HEK293 (cell line): Measurements from ENCODE around the gene S100A6.

Source experiments
- CTCF ChIA-PET: fragments of 350-600 bp; formaldehyde crosslinking; extraction: SDS; loops from one replicate; lab custom pipeline; 2021; ENCODE audit warnings: antibody characterized with exemption; lab: Yijun Ruan, JAX
- POLR2A ChIA-PET: fragments of 300-600 bp; formaldehyde crosslinking; extraction: SDS; loops from one replicate; lab custom pipeline; 2020; ENCODE audit warnings: antibody characterized with exemption, inconsistent platforms; lab: Yijun Ruan, JAX
- H3K27ac ChIP-seq: fragments of 200-500 bp; sonication (Bioruptor generic); 2 replicates; pipeline ENCODE4 v1.5.1; 2014; ENCODE audit warnings: low read depth, low read length, control low read depth, inconsistent platforms; ENCODE audit errors: extremely low read depth
- H3K36me3 ChIP-seq, 2 experiments: fragments of 200-500 bp in 1 of 2; sonication (Bioruptor generic) in 1 of 2; 1 replicate in 1 of 2; 2 replicates in 1 of 2; pipeline ENCODE4 v1.5.1; 2014 to 2017; ENCODE audit warnings: inconsistent platforms in 2 of 2, low read length in 2 of 2; ENCODE audit not compliant: control insufficient read depth in 2 of 2, insufficient read depth in 1 of 2
- H3K4me1 ChIP-seq: fragments of 200-500 bp; sonication (Bioruptor generic); 2 replicates; pipeline ENCODE4 v1.5.1; 2014; ENCODE audit warnings: mild to moderate bottlenecking, low read length, inconsistent platforms; ENCODE audit not compliant: control insufficient read depth, insufficient read depth
- H3K4me3 ChIP-seq: 2 replicates; pipeline ENCODE4 v1.5.1; 2011; ENCODE audit warnings: low read depth, mild to moderate bottlenecking, control low read depth, low read length, moderate library complexity
- H3K9me3 ChIP-seq: fragments of 200-500 bp; sonication (Bioruptor generic); 2 replicates; pipeline ENCODE4 v1.5.1; 2014; ENCODE audit warnings: low read depth, low read length, inconsistent platforms; ENCODE audit not compliant: control insufficient read depth, insufficient read depth
- GFI1B ChIP-seq: fragments of 450-650 bp; formaldehyde crosslinking; IDR thresholded peaks from 2 replicates; pipeline ENCODE4 v1.5.1; 2016; ENCODE audit warnings: missing biosample characterization, missing genetic modification characterization
- KLF1 ChIP-seq: fragments of 450-650 bp; formaldehyde crosslinking; IDR thresholded peaks from 2 replicates; pipeline ENCODE4 v1.5.1; 2016; ENCODE audit warnings: missing biosample characterization, missing genetic modification characterization
- ZFP37 ChIP-seq: fragments of 450-650 bp; formaldehyde crosslinking; IDR thresholded peaks from 2 replicates; pipeline ENCODE4 v1.5.1; 2016; ENCODE audit warnings: missing biosample characterization, missing genetic modification characterization
- ZNF19 ChIP-seq: fragments of 450-650 bp; formaldehyde crosslinking; IDR thresholded peaks from 2 replicates; pipeline ENCODE4; 2016; ENCODE audit warnings: missing biosample characterization, missing genetic modification characterization, low read depth
- ZNF248 ChIP-seq: fragments of 450-650 bp; formaldehyde crosslinking; IDR thresholded peaks from 2 replicates; pipeline ENCODE4 v1.5.1; 2017; ENCODE audit warnings: missing biosample characterization, missing genetic modification characterization
- ZNF302 ChIP-seq: fragments of 450-650 bp; formaldehyde crosslinking; IDR thresholded peaks from 2 replicates; pipeline ENCODE4 v1.5.1; 2016; ENCODE audit warnings: missing biosample characterization, missing genetic modification characterization, low read depth
- ZNF335 ChIP-seq: fragments of 450-650 bp; formaldehyde crosslinking; conservative IDR thresholded peaks from 2 replicates; pipeline ENCODE4 v1.5.1; 2016; ENCODE audit warnings: missing biosample characterization, missing genetic modification characterization
- ZNF366 ChIP-seq: fragments of 450-650 bp; formaldehyde crosslinking; conservative IDR thresholded peaks from 2 replicates; pipeline ENCODE4 v1.5.1; 2016; ENCODE audit warnings: missing biosample characterization, missing genetic modification characterization
- ZNF521 ChIP-seq: fragments of 450-650 bp; formaldehyde crosslinking; IDR thresholded peaks from 2 replicates; pipeline ENCODE4 v1.5.1; 2017; ENCODE audit warnings: missing biosample characterization, mild to moderate bottlenecking, missing genetic modification characterization
- ZNF561 ChIP-seq: fragments of 450-650 bp; IDR thresholded peaks from 2 replicates; pipeline ENCODE4 v1.5.1; 2018; ENCODE audit warnings: missing biosample characterization, missing genetic modification characterization, borderline replicate concordance
- ZNF600 ChIP-seq: fragments of 450-650 bp; formaldehyde crosslinking; IDR thresholded peaks from 2 replicates; pipeline ENCODE4 v1.5.1; 2016; ENCODE audit warnings: missing biosample characterization, missing genetic modification characterization
- ZNF629 ChIP-seq: fragments of 450-650 bp; formaldehyde crosslinking; IDR thresholded peaks from 2 replicates; pipeline ENCODE4 v1.5.1; 2017; ENCODE audit warnings: missing biosample characterization, missing genetic modification characterization
- ZNF658 ChIP-seq: fragments of 450-650 bp; formaldehyde crosslinking; IDR thresholded peaks from 2 replicates; pipeline ENCODE4; 2016; ENCODE audit warnings: missing biosample characterization, missing genetic modification characterization
- ZNF660 ChIP-seq: fragments of 450-650 bp; IDR thresholded peaks from 2 replicates; pipeline ENCODE4 v1.5.1; 2018; ENCODE audit warnings: missing biosample characterization, mild to moderate bottlenecking, missing genetic modification characterization
- ZNF701 ChIP-seq: fragments of 450-650 bp; formaldehyde crosslinking; IDR thresholded peaks from 2 replicates; pipeline ENCODE4 v1.5.1; 2016; ENCODE audit warnings: missing biosample characterization, missing genetic modification characterization
- ZSCAN30 ChIP-seq: fragments of 450-650 bp; IDR thresholded peaks from 2 replicates; pipeline ENCODE4 v1.5.1; 2018; ENCODE audit warnings: missing biosample characterization, mild to moderate bottlenecking, missing genetic modification characterization, moderate library complexity
- TF ChIP-seq, protein P1 (sequence below): fragments of 450-650 bp; formaldehyde crosslinking; IDR thresholded peaks from 2 replicates; pipeline ENCODE4 v1.5.1; 2016; ENCODE audit warnings: missing biosample characterization, missing genetic modification characterization
- TF ChIP-seq, protein P2 (sequence below): fragments of 450-650 bp; formaldehyde crosslinking; IDR thresholded peaks from 2 replicates; pipeline ENCODE4 v1.5.1; 2017; ENCODE audit warnings: missing biosample characterization, missing genetic modification characterization
- TF ChIP-seq, protein P3 (sequence below): fragments of 450-650 bp; formaldehyde crosslinking; IDR thresholded peaks from 2 replicates; pipeline ENCODE4 v1.5.1; 2016; ENCODE audit warnings: missing biosample characterization, missing genetic modification characterization
- TF ChIP-seq, protein P4 (sequence below): fragments of 450-650 bp; formaldehyde crosslinking; optimal IDR thresholded peaks from 2 replicates; pipeline ENCODE3; 2016; ENCODE audit warnings: missing biosample characterization, mild to moderate bottlenecking, missing genetic modification characterization
- TF ChIP-seq, protein P5 (sequence below): fragments of 450-650 bp; formaldehyde crosslinking; IDR thresholded peaks from 2 replicates; pipeline ENCODE4 v1.5.1; 2016; ENCODE audit warnings: missing biosample characterization, missing genetic modification characterization
- TF ChIP-seq, protein P6 (sequence below): fragments of 450-650 bp; formaldehyde crosslinking; IDR thresholded peaks from 2 replicates; pipeline ENCODE4 v1.5.0; 2017; ENCODE audit warnings: missing biosample characterization, missing genetic modification characterization, borderline replicate concordance

S100A6 gene

DNA sequence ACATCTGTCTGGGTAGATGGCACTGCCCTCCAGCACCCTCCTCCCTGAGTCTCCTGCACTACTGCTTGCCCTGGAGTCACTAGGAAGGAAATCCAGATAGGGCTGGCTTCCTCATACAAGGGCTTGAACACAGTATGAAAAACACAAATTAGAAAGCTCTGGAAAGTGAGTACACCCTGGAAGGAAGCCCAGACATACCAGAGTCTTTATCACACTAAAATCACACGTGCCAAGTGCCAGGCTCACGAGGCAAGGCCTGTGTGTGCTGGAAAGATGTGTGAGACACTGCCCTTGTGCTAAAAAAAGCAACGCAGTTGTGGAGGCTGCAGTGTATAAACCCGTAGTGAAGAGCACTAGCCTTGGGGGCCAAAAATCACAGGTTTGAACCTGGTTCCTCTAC, 47.1 kb downstream of the S100A6 start:
- TF ChIP-seq, protein P1, sequence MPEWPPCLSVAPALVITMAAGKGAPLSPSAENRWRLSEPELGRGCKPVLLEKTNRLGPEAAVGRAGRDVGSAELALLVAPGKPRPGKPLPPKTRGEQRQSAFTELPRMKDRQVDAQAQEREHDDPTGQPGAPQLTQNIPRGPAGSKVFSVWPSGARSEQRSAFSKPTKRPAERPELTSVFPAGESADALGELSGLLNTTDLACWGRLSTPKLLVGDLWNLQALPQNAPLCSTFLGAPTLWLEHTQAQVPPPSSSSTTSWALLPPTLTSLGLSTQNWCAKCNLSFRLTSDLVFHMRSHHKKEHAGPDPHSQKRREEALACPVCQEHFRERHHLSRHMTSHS (tag by site-specific recombination): no peak
- TF ChIP-seq ZSCAN30 (tag by site-specific recombination) (no peak), ZNF561 (no peak), ZNF701 (tag by site-specific recombination) (no peak)
- no peak overlapping the region for H3K4me3 ChIP-seq
- CTCF ChIA-PET: interaction anchor here (0.9 to 3.7 kb wide), 6 partner anchors 9 to 137 kb away, joined by 4 to 16 read pairs (median 5); no protein-coding TSS in a partner anchor
- POLR2A ChIA-PET: no interaction called here
- no peaks in the 10 kb centered on the region for H3K9me3 ChIP-seq
- no peaks in the 10 kb centered on the region for H3K36me3 ChIP-seq
- H3K4me1 ChIP-seq: no peaks in the 10 kb centered on the region; the same call in 1 of the 2 replicates
- no peak overlapping the region for H3K27ac ChIP-seq

DNA sequence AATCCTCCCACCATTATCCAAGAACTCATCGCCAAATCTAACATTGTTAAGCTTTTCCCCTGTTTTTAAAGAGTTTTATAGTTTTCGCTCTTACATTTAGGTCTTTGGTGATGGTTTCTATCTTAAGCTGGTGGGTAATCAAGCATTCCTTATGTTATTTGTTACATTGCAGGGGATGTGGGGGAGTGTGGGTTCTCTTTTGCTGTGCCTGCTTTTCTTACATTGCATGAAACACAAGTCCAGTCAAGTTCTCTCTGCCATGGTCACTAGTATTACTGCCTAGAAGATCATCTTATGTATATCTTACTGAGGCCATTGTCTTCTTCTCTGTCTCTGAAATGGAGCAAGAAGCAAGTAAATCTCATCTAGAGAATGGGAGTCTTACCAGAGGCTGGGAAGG, 48.1 kb downstream of the S100A6 start:
- Histone ChIP-seq H3K36me3 (no peaks in the 10 kb centered on the region), H3K27ac (no peak overlapping the region), H3K4me1 (no peaks in the 10 kb centered on the region; the same call in 1 of the 2 replicates), H3K9me3 (no peaks in the 10 kb centered on the region), H3K4me3 (no peak overlapping the region)
- ChIA-PET POLR2A (no interaction called here), CTCF (interaction anchor here (0.6 to 3.7 kb wide), 6 partner anchors 21 to 136 kb away, joined by 3 to 16 read pairs (median 4); no protein-coding TSS in a partner anchor)
- no peak for TF ChIP-seq ZNF600
- TF ChIP-seq ZNF19 (tag by site-specific recombination): no peak
- TF ChIP-seq ZNF658 (tag by site-specific recombination): no peak
- TF ChIP-seq ZNF335: no peak
- TF ChIP-seq, protein P2, sequence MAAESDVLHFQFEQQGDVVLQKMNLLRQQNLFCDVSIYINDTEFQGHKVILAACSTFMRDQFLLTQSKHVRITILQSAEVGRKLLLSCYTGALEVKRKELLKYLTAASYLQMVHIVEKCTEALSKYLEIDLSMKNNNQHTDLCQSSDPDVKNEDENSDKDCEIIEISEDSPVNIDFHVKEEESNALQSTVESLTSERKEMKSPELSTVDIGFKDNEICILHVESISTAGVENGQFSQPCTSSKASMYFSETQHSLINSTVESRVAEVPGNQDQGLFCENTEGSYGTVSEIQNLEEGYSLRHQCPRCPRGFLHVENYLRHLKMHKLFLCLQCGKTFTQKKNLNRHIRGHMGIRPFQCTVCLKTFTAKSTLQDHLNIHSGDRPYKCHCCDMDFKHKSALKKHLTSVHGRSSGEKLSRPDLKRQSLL: no peak

DNA sequence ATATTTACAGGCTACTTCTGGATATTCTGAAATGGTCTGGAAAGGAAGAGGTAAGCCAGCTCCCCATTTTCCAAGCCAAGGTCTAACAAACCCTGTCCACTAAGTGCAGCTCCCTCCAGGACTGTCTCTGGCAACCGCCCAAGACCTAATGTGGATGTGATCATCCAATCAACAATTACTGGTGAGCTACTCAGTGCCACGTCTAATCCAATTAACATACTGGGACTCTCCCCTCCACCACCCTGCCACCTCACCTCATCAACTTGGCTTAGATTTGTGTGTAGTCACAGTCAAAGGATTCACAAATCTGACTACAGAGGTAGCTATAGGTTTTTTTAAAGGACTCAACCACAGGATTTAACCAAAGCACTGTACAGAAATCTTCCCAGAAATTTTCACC, 49.9 kb downstream of the S100A6 start:
- ChIA-PET POLR2A (no interaction called here), CTCF (interaction anchor here (0.7 to 2.7 kb wide), 7 partner anchors 9 to 134 kb away, joined by 3 to 29 read pairs (median 5); no protein-coding TSS in a partner anchor)
- H3K4me3 ChIP-seq: no peak overlapping the region
- H3K9me3 ChIP-seq: no peaks in the 10 kb centered on the region
- H3K27ac ChIP-seq: no peak overlapping the region
- no peaks in the 10 kb centered on the region; the same call in 1 of the 2 replicates for H3K4me1 ChIP-seq
- H3K36me3 ChIP-seq: no peaks in the 10 kb centered on the region
- TF ChIP-seq ZNF629 (0 out of 2 replicates have a peak, but pooled peaks have one; percentile 53), ZNF302 (tag by site-specific recombination) (no peak), ZNF521 (tag by site-specific recombination) (no peak), GFI1B (tag by site-specific recombination) (peak; percentile 75; the same call in 1 of the 2 replicates), ZNF366 (tag by site-specific recombination) (peak; percentile 33; the same call in 1 of the 2 replicates), KLF1 (tag by site-specific recombination) (peak; percentile 31; the same call in 1 of the 2 replicates), ZNF248 (no peak), ZNF600 (no peak), ZNF660 (0 out of 2 replicates have a peak, but pooled peaks have one; percentile 20), ZFP37 (tag by site-specific recombination) (no peak)
- TF ChIP-seq, protein P3, sequence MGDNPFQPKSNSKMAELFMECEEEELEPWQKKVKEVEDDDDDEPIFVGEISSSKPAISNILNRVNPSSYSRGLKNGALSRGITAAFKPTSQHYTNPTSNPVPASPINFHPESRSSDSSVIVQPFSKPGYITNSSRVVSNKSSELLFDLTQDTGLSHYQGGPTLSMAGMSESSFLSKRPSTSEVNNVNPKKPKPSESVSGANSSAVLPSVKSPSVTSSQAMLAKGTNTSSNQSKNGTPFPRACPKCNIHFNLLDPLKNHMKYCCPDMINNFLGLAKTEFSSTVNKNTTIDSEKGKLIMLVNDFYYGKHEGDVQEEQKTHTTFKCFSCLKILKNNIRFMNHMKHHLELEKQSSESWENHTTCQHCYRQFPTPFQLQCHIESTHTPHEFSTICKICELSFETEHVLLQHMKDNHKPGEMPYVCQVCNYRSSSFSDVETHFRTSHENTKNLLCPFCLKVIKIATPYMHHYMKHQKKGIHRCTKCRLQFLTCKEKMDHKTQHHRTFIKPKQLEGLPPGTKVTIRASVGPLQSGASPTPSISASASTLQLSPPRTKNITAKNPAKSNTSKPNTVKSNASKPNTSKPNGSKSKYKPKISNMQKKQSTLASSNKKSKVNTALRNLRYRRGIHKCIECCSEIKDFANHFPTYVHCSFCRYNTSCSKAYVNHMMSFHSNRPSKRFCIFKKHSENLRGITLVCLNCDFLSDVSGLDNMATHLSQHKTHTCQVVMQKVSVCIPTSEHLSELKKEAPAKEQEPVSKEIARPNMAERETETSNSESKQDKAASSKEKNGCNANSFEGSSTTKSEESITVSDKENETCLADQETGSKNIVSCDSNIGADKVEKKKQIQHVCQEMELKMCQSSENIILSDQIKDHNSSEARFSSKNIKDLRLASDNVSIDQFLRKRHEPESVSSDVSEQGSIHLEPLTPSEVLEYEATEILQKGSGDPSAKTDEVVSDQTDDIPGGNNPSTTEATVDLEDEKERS (tag by site-specific recombination): no peak
- TF ChIP-seq, protein P4, sequence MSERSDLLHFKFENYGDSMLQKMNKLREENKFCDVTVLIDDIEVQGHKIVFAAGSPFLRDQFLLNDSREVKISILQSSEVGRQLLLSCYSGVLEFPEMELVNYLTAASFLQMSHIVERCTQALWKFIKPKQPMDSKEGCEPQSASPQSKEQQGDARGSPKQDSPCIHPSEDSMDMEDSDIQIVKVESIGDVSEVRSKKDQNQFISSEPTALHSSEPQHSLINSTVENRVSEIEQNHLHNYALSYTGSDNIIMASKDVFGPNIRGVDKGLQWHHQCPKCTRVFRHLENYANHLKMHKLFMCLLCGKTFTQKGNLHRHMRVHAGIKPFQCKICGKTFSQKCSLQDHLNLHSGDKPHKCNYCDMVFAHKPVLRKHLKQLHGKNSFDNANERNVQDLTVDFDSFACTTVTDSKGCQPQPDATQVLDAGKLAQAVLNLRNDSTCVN: no peak
- TF ChIP-seq, protein P5, sequence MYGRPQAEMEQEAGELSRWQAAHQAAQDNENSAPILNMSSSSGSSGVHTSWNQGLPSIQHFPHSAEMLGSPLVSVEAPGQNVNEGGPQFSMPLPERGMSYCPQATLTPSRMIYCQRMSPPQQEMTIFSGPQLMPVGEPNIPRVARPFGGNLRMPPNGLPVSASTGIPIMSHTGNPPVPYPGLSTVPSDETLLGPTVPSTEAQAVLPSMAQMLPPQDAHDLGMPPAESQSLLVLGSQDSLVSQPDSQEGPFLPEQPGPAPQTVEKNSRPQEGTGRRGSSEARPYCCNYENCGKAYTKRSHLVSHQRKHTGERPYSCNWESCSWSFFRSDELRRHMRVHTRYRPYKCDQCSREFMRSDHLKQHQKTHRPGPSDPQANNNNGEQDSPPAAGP (tag by site-specific recombination): peak; percentile 70; the same call in 1 of the 2 replicates
- TF ChIP-seq, protein P6, sequence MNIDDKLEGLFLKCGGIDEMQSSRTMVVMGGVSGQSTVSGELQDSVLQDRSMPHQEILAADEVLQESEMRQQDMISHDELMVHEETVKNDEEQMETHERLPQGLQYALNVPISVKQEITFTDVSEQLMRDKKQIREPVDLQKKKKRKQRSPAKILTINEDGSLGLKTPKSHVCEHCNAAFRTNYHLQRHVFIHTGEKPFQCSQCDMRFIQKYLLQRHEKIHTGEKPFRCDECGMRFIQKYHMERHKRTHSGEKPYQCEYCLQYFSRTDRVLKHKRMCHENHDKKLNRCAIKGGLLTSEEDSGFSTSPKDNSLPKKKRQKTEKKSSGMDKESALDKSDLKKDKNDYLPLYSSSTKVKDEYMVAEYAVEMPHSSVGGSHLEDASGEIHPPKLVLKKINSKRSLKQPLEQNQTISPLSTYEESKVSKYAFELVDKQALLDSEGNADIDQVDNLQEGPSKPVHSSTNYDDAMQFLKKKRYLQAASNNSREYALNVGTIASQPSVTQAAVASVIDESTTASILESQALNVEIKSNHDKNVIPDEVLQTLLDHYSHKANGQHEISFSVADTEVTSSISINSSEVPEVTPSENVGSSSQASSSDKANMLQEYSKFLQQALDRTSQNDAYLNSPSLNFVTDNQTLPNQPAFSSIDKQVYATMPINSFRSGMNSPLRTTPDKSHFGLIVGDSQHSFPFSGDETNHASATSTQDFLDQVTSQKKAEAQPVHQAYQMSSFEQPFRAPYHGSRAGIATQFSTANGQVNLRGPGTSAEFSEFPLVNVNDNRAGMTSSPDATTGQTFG (tag by site-specific recombination): no peak
